Measurements from ENCODE around the gene GPR55. TPM values are rescaled to one million over a fixed set of nuclear protein-coding genes. Genes with fewer than 3 reads are reported as not detected.

Gene GPR55
- total RNA-seq, 1 donor from 2014 or later: not detected

- Histone ChIP-seq H4K20me1 (ENCODE audit: insufficient read depth, low read length) (no peaks in the 10 kb centered on the region), H3K4me3 (ENCODE audit: insufficient read depth, low read depth, low read length) (no peak overlapping the region), H3K79me2 (ENCODE audit: insufficient read depth, low read length) (no peaks in the 10 kb centered on the region), H2AFZ (ENCODE audit: low read depth, low read length) (no peak overlapping the region), H3K9ac (ENCODE audit: low read length) (no peak overlapping the region), H3K9me3 (ENCODE audit: insufficient read depth, low read depth, low read length) (no peaks in the 10 kb centered on the region), H3K27ac (ENCODE audit: low read depth, low read length) (no peak overlapping the region), H3K27me3 (ENCODE audit: insufficient read depth, low read length) (peaks cover 26% of the 10 kb centered on the region), H3K4me1 (ENCODE audit: insufficient read depth, low read length) (no peaks in the 10 kb centered on the region), H3K36me3 (ENCODE audit: insufficient read depth, low read length) (no peaks in the 10 kb centered on the region), H3K4me2 (ENCODE audit: low read length) (no peak overlapping the region)
- TF ChIP-seq EZH2 (IDR thresholded peaks at IDR 0.05; ENCODE audit: insufficient read depth, low read length) (no peak), CTCF (IDR thresholded peaks at IDR 0.05; ENCODE audit: insufficient read depth, low read depth, low read length) (no peak)
- no peaks in the 10 kb centered on the region for H3K36me3 Mint-ChIP-seq (ENCODE audit: low read depth, unreplicated experiment)
- no peaks in the 10 kb centered on the region for H3K9me3 Mint-ChIP-seq (ENCODE audit: unreplicated experiment)
- H3K27ac Mint-ChIP-seq (ENCODE audit: unreplicated experiment): no peak overlapping the region
- DNase-seq (ENCODE audit: low read depth) (no peak), FAIRE-seq (no peak)
- peaks cover 4% of the 10 kb centered on the region for H3K4me1 Mint-ChIP-seq (ENCODE audit: low read depth, unreplicated experiment)
- H3K27me3 Mint-ChIP-seq (ENCODE audit: low read depth, unreplicated experiment): peaks cover 55% of the 10 kb centered on the region
- H3K4me3 Mint-ChIP-seq (ENCODE audit: unreplicated experiment): no peak overlapping the region
Measured at GRCh38 chr2:230899287-230899686, 25.8 kb downstream of the GPR55 start.

- DNase-seq (ENCODE audit: low read depth) (no peak), FAIRE-seq (no peak)
- Histone ChIP-seq H3K4me1 (ENCODE audit: insufficient read depth, low read length) (no peaks in the 10 kb centered on the region), H3K27me3 (ENCODE audit: insufficient read depth, low read length) (peaks cover 26% of the 10 kb centered on the region), H3K4me2 (ENCODE audit: low read length) (no peak overlapping the region), H2AFZ (ENCODE audit: low read depth, low read length) (no peak overlapping the region), H3K27ac (ENCODE audit: low read depth, low read length) (no peak overlapping the region), H3K9ac (ENCODE audit: low read length) (no peak overlapping the region), H3K4me3 (ENCODE audit: insufficient read depth, low read depth, low read length) (no peak overlapping the region), H4K20me1 (ENCODE audit: insufficient read depth, low read length) (no peaks in the 10 kb centered on the region), H3K9me3 (ENCODE audit: insufficient read depth, low read depth, low read length) (no peaks in the 10 kb centered on the region), H3K36me3 (ENCODE audit: insufficient read depth, low read length) (no peaks in the 10 kb centered on the region), H3K79me2 (ENCODE audit: insufficient read depth, low read length) (no peaks in the 10 kb centered on the region)
- TF ChIP-seq EZH2 (IDR thresholded peaks at IDR 0.05; ENCODE audit: insufficient read depth, low read length): no peak
- Mint-ChIP-seq H3K9me3 (ENCODE audit: unreplicated experiment) (no peaks in the 10 kb centered on the region), H3K27me3 (ENCODE audit: low read depth, unreplicated experiment) (peaks cover 51% of the 10 kb centered on the region), H3K36me3 (ENCODE audit: low read depth, unreplicated experiment) (no peaks in the 10 kb centered on the region), H3K27ac (ENCODE audit: unreplicated experiment) (peak overlapping the region; percentile 47), H3K4me3 (ENCODE audit: unreplicated experiment) (no peak overlapping the region), H3K4me1 (ENCODE audit: low read depth, unreplicated experiment) (peaks cover 4% of the 10 kb centered on the region)
Measured at GRCh38 chr2:230898713-230899091, 26.3 kb downstream of the GPR55 start.

GRCh38 chr2:230898016-230898712 lies 26.9 kb downstream of the GPR55 start:
- no peak overlapping the region for H3K4me2 ChIP-seq (ENCODE audit: low read length)
- H3K27me3 ChIP-seq (ENCODE audit: insufficient read depth, low read length): peaks cover 26% of the 10 kb centered on the region
- FAIRE-seq (no peak), DNase-seq (ENCODE audit: low read depth) (no peak)
- H2AFZ ChIP-seq (ENCODE audit: low read depth, low read length): no peak overlapping the region
- Mint-ChIP-seq H3K9me3 (ENCODE audit: unreplicated experiment) (no peaks in the 10 kb centered on the region), H3K27me3 (ENCODE audit: low read depth, unreplicated experiment) (peaks cover 45% of the 10 kb centered on the region), H3K4me1 (ENCODE audit: low read depth, unreplicated experiment) (peaks cover 6% of the 10 kb centered on the region), H3K4me3 (ENCODE audit: unreplicated experiment) (no peak overlapping the region), H3K36me3 (ENCODE audit: low read depth, unreplicated experiment) (no peaks in the 10 kb centered on the region), H3K27ac (ENCODE audit: unreplicated experiment) (no peak overlapping the region)
- TF ChIP-seq EZH2 (IDR thresholded peaks at IDR 0.05; ENCODE audit: insufficient read depth, low read length): no peak
- no peak for TF ChIP-seq CTCF (IDR thresholded peaks at IDR 0.05; ENCODE audit: insufficient read depth, low read depth, low read length)
- no peaks in the 10 kb centered on the region for H3K9me3 ChIP-seq (ENCODE audit: insufficient read depth, low read depth, low read length)
- no peaks in the 10 kb centered on the region for H3K36me3 ChIP-seq (ENCODE audit: insufficient read depth, low read length)
- H3K4me3 ChIP-seq (ENCODE audit: insufficient read depth, low read depth, low read length): no peak overlapping the region
- no peaks in the 10 kb centered on the region for H4K20me1 ChIP-seq (ENCODE audit: insufficient read depth, low read length)
- H3K9ac ChIP-seq (ENCODE audit: low read length): no peak overlapping the region
- no peaks in the 10 kb centered on the region for H3K4me1 ChIP-seq (ENCODE audit: insufficient read depth, low read length)
- no peaks in the 10 kb centered on the region for H3K79me2 ChIP-seq (ENCODE audit: insufficient read depth, low read length)
- H3K27ac ChIP-seq (ENCODE audit: low read depth, low read length): no peak overlapping the region

Data from astrocyte (in vitro differentiated cells and primary cell).